ENCODE results near the gene CTSG. TPM values are rescaled to one million over a fixed set of nuclear protein-coding genes. Genes with fewer than 3 reads are reported as not detected.
"Not testable (repeated sequence)": the region's sequence is repeated elsewhere in the genome, so short reads cannot be mapped to it uniquely, and the experiment has no call there.

The CTSG gene, protein sequence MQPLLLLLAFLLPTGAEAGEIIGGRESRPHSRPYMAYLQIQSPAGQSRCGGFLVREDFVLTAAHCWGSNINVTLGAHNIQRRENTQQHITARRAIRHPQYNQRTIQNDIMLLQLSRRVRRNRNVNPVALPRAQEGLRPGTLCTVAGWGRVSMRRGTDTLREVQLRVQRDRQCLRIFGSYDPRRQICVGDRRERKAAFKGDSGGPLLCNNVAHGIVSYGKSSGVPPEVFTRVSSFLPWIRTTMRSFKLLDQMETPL
- 0.55 TPM for total RNA-seq

GRCh38 chr14:24576182-24576581 is at the start of gene CTSG:
CTSG (minus strand) TSS chr14:24576250; CDS start chr14:24576223, 27 bp downstream.
- ATAC-seq (no peak), DNase-seq (ENCODE audit: low spot score) (no peak)

DNA sequence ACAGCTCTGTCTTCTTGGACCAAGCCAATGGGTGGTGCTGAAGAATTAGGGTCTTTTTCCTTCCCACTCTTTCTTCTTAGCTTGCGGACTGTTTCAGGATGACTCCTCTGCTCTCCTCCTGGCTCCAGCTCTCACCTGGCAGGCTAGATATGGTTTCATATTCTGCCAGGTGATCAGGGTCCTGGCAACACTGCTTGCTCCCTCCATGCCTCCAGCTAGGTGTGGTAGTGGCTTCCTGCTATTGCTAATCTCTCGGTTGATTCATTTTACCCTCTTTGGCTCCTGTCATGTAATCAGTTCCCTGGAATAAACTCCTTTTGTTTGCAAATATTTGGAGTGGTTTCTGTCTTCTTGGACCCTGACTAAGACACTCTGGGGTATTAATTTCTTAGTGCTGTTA is 37.7 kb upstream of the CTSG start:
- DNase-seq (ENCODE audit: low spot score) (no peak), ATAC-seq (no peak)

DNA sequence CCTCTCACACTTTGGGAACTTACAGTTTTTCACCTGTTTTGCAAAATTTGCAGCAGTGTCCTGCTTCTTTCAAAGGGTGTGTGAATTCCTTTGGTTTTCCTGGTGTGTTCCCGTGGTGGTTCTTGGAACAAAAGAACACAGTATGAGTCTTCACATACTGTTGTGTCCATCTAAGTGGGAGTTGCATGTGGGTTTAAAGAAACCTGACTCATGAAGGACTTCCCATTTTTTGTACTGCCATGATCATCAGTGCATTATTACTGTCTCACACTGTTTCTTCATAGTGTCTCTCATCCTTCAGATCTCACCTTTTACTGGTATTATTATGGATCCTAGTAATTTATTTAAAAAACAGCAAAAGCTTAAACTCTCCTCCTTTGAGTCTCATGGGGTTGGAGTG is 37.2 kb upstream of the CTSG start:
- ATAC-seq: no peak

GRCh38 chr14:24612196-24612595 is 36.1 kb upstream of the CTSG start:
- no peak for DNase-seq (ENCODE audit: low spot score)
- no peak for ATAC-seq

More for the DNA sequence above, 37.2 kb upstream of the CTSG start:
- DNase-seq (ENCODE audit: low spot score): no peak

GRCh38 chr14:24609655-24610344 is 33.8 kb upstream of the CTSG start, which contains the start of gene GZMH:
GZMH (minus strand) TSS chr14:24609685; CDS start chr14:24609613, 72 bp downstream.
- ATAC-seq (no peak), DNase-seq (ENCODE audit: low spot score) (no peak)

DNA sequence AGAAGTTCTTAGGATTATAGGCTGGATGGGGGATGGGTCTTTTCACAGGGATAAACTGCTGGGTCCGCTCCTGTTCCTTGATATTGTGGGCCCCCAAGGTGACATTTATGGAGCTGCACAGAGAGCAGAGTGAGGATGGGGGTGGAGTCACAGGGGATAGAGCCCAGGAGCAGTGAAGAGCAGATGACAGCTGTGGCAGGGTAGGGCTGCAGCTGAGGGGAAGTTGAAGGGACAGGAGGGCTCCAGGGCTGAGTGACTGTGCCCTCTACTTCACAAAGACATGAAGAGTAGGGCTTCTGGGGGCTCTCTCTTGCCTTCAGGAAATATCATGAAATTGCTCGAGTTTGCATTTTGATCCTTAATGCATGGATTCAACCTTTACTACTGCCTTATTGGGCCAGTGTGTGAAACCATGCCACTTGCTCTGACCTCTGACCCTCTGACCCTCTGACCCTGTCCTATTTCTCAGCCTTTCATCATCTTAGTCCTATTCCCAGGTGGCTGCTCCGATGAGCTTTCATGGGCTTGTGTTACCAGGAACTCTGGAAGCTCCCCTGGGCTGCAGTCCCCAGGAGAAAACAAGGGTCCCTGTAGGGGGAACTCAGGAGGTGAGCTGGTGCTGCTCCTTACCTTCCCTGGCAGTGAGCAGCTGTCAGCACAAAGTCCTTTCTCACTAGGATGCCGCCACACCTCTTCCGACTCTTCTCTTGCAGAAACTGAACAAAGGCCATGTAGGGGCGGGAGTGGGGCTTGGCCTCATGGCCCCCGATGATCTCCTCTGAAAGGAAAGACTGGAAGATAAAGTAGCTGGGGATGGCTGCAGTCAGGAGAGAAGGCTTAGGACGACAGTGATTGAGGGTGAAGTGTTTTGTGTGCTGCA is 31.8 kb upstream of the CTSG start:
- no peak for ATAC-seq
- DNase-seq (ENCODE audit: low spot score): no peak

DNA sequence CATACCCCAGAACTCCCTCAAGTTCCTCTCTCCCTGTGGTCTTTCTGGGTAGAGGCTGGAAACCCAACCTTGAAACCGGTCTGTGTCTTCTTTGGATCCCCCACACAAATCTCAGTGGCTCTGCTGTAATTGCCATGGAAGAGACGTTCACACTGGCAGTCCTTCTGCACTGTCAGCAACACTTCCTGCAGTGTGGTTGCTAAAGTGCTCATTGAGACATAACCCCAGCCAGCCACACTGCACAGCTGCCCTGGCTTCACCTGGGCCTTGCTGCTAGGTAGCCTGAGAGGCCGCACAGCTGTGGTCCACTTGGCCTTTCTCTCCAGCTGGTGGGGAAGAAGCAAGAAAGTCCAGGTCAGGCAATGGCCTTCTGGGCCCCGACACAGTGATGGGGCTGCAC is 31.0 kb upstream of the CTSG start:
- DNase-seq (ENCODE audit: low spot score): no peak
- ATAC-seq: no peak

GRCh38 chr14:24606297-24606696 is 30.2 kb upstream of the CTSG start:
- no peak for ATAC-seq

GRCh38 chr14:24605435-24606190 is 29.6 kb upstream of the CTSG start:
- DNase-seq (ENCODE audit: low spot score) (no peak), ATAC-seq (peak; percentile 59)

More at GRCh38 chr14:24606297-24606696, 30.2 kb upstream of the CTSG start:
- DNase-seq (ENCODE audit: low spot score): no peak

DNA sequence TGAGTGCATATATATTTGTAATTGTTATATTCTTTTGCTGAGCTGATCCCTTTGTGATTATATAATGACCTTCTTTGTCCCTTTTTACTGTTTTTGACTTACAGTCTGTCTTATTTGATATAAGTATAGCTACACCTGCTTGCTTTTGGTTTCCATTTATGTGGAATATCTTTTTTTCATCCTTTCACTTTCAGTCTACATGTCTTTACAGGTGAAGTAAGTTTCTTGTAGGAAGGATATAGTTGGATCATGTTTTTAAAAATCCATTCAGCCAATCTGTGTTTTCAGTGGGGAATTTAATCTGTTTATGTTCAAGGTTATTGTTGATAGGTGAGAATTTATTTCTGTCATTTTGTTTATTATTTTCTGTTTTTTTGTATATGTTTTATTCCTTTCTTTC is 21.4 kb upstream of the CTSG start:
- ATAC-seq (no peak), DNase-seq (ENCODE audit: low spot score) (no peak)

GRCh38 chr14:24595073-24595808 is 19.2 kb upstream of the CTSG start:
- no peak for DNase-seq (ENCODE audit: low spot score)
- ATAC-seq: no peak

GRCh38 chr14:24591004-24591403 is 15.0 kb upstream of the CTSG start:
- DNase-seq (ENCODE audit: low spot score); ATAC-seq: not testable (repeated sequence)

GRCh38 chr14:24584402-24584801 is 8.4 kb upstream of the CTSG start:
- DNase-seq (ENCODE audit: low spot score); ATAC-seq: not testable (repeated sequence)

- DNase-seq (ENCODE audit: low spot score) (no peak), ATAC-seq (no peak)
Measured at GRCh38 chr14:24578558-24578957, 2.5 kb upstream of the CTSG start.

- no peak for ATAC-seq
- DNase-seq (ENCODE audit: low spot score): no peak
Measured at GRCh38 chr14:24576771-24577170, 721 bp upstream of the CTSG start.

DNA sequence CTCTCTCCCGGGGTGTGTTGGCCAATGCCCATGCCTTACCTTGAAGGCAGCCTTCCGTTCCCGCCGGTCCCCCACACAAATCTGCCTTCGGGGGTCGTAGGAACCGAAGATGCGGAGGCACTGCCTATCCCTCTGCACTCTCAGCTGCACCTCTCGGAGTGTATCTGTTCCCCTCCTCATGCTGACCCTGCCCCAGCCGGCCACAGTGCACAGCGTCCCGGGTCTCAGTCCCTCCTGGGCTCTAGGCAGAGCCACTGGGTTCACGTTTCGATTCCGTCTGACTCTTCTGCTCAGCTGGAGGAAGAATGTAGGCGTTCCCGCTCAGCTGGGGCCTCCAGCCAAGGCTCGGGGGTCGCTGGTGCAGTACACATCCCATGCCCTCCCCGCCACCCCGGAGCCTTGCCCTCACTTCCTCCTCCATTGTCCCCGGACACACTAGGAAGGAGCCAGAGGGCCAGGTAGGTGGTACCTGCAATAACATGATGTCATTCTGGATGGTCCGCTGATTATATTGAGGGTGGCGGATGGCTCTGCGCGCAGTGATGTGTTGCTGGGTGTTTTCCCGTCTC is 1.8 kb downstream of the CTSG start:
- DNase-seq (ENCODE audit: low spot score): no peak
- no peak for ATAC-seq

- DNase-seq (ENCODE audit: low spot score) (no peak), ATAC-seq (no peak)
Measured at GRCh38 chr14:24566318-24566717, 9.7 kb downstream of the CTSG start.

- DNase-seq (ENCODE audit: low spot score) (no peak), ATAC-seq (no peak)
Measured at GRCh38 chr14:24565766-24566165, 10.3 kb downstream of the CTSG start.

GRCh38 chr14:24563505-24563904 is 12.5 kb downstream of the CTSG start:
- DNase-seq (ENCODE audit: low spot score): no peak
- no peak for ATAC-seq

DNA sequence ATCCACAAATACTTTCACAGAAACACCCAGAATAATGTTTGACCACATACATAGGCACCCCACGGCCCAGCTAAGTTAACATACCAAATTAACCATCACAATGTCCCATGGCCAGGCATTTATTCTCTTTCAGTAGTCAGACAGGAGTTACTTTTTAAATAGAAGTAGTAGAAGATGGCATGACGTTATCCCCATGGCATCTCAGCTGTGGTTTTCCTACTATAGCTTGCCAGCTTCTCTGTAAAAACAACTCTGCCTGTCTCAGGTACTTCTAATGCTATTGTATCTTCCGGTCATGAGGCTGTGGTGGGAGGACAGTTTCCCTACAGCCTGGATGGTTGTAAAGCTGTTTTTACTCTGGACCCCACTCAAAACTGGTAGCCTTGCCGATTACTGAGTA is 19.3 kb downstream of the CTSG start:
- DNase-seq (ENCODE audit: low spot score) (no peak), ATAC-seq (no peak)

Measured in left lobe of liver (tissue), 2 donors.